ENCODE results near the gene TCP11X1.
A peak's percentile ranks its signal among the peaks of the same experiment; 100 is the strongest.
"Not testable (repeated sequence)": the region's sequence is repeated elsewhere in the genome, so short reads cannot be mapped to it uniquely, and the experiment has no call there.

TCP11X1 gene

GRCh38 chrX:102214986-102215385 is at the start of gene TCP11X1:
TSS of gene TCP11X1 (plus strand) at chrX:102215301.
- intact Hi-C loops (cut with DNase I); DNase-seq: not testable (repeated sequence)

GRCh38 chrX:102185967-102186720 is 29.0 kb upstream of the TCP11X1 start:
- no peak for DNase-seq
- intact Hi-C loops (cut with DNase I): no loop called here

- DNase-seq; intact Hi-C loops (cut with DNase I): not testable (repeated sequence)
These were observed 7.2 kb upstream of the TCP11X1 start for GRCh38 chrX:102207940-102208339.

- intact Hi-C loops (cut with DNase I); DNase-seq: not testable (repeated sequence)
These were observed 1.4 kb downstream of the TCP11X1 start for GRCh38 chrX:102216497-102216896.

GRCh38 chrX:102235678-102236077 is 20.6 kb downstream of the TCP11X1 start:
- DNase-seq: peak in 4 of 10 donors; percentile 0 to 44 (median 38)
- intact Hi-C loops (cut with DNase I): not testable (repeated sequence)

GRCh38 chrX:102240265-102240664 is 25.2 kb downstream of the TCP11X1 start:
- intact Hi-C loops (cut with DNase I): not testable (repeated sequence)
- DNase-seq: peak in 4 of 10 donors; percentile 0 to 39 (median 12)

GRCh38 chrX:102246893-102247292 is 31.8 kb downstream of the TCP11X1 start, which contains the start of gene NXF2:
TSS of gene NXF2 (plus strand) at chrX:102247167. CDS start at chrX:102307079, 59,912 bp downstream.
- DNase-seq; intact Hi-C loops (cut with DNase I): not testable (repeated sequence)

GRCh38 chrX:102272231-102272630 is 57.1 kb downstream of the TCP11X1 start:
- intact Hi-C loops (cut with DNase I); DNase-seq: not testable (repeated sequence)
